GM18861 (cell line): ENCODE measurements around the gene EIF2A.

ENCODE experiments used
- ATAC-seq: cut with Tn5 transposase; IDR thresholded peaks from one replicate; pipeline ENCODE4 v1.9.1; 2021; ENCODE audit not compliant: unreplicated experiment

Gene EIF2A

GRCh38 chr3:150543128-150543527 lies 3.5 kb upstream of the EIF2A start:
- ATAC-seq = no peak

DNA sequence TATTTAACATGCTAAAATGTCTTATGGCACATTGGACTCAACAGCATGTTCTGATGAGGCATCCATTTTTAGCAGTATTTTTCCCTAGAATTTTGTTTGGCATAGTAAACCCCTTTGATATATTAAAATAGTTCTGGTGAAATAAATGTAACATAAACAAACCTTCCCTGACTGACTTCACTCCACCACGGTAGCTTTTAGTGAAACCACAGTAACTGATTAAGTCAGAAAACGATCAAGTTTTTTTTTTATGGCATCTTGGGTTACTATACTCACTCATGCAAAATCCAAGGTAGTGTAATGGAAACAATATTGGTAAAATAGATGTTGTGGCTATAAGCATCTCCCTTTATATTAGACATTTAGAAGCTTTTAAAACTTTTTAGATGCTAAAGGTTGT lies 3.1 kb upstream of the EIF2A start:
- no peak for ATAC-seq

- no peak for ATAC-seq
Measured at GRCh38 chr3:150544041-150544440, 2.5 kb upstream of the EIF2A start.

DNA sequence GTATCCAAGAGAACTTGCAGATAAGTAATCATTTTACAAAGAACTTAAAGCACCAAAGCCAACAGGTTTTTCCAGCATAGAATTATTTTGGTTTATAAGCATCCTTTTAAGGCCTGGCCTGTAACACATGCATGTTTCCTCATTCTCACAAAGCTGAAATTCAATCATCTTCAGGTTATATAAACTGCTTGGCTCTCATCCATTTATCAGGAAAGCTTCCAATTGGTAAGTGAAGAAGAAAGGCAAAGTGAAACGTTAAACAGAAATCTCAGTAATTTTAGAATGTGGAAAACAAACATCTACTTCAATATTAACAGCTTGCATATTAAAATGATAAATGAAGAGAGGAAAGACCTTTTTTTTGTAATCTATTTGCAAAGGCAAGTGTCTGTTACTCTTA lies 1.9 kb upstream of the EIF2A start:
- ATAC-seq = no peak

GRCh38 chr3:150545419-150546225 lies 965 bp upstream of the EIF2A start:
- no peak for ATAC-seq

- no peak for ATAC-seq
Measured at GRCh38 chr3:150547045-150547741, 606 bp downstream of the EIF2A start.

GRCh38 chr3:150555859-150556436 lies 9.4 kb downstream of the EIF2A start:
- no peak for ATAC-seq

GRCh38 chr3:150556792-150557191 lies 10.2 kb downstream of the EIF2A start:
- no peak for ATAC-seq

- no peak for ATAC-seq
Measured at GRCh38 chr3:150557725-150558124, 11.1 kb downstream of the EIF2A start.

DNA sequence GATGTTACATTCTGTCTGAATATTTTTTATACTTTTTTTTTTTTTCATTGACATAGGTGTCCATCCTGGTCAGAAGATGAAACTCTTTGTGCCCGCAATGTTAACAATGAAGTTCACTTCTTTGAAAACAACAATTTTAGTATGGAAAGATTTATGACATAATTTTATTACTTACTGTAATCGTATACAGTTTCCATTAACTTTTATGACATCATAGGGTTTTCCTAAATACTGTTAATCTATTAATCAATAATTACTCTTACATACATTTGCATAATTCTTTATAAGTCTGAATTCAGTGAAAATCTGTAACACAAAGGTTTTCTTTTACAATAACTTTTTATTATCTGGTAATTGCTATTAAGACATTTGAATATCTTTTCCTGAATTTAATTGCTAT lies 17.7 kb downstream of the EIF2A start:
- no peak for ATAC-seq

DNA sequence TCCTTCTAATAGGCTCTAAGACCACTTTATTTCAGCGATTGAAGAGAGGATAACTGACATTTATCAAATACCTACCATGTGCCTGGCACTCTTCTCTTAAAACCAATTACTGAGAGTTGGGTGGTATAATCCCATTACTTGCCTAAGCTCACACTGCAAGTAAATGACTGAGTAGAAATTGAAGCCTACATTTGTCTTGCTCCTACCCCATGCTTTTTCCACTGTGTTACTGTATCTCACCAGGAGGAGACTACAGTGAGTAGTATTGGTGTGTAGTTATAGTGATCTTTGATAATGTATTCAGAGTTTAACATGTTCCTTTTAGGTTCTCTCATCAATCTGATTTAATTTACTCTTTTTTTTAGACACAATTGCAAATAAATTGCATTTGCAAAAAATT lies 20.7 kb downstream of the EIF2A start:
- no peak for ATAC-seq

DNA sequence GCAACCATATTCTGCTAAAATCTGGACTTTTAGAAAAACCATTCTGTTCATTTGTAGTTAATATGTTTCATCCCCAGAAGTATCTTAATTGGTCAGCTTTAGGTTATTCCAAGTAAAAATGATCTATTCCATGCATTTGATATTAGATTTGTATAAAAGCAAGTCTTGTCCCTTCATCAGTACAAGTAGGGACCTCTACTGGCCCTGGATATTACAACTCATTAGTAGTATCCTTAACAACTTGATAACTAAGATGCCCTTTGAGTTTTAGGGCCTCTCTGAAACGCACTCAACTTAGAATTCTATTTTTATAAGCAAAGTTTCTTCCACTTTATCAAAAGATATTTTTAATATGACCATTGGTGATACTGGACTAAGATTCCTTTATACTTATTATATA lies 31.3 kb downstream of the EIF2A start:
- ATAC-seq = no peak

GRCh38 chr3:150581174-150581573 lies 34.6 kb downstream of the EIF2A start:
- ATAC-seq = no peak

DNA sequence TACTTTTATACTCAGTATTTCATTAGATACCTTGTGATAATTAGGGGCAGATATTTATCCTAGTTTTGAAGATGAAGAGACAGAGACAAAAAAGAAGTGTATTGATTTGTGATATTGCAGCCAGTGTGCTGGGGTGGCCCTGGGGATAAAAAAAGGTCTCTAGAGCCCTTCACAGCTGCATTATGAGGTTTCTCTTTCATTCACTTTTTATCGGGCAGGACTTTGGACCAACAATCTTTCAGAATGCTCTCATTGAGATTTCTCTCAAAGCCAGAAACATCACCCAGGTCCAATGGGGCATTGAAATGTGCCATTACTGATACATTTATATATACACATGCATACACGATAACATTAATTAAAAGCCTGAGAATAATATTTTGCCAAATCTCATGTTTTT lies 36.0 kb downstream of the EIF2A start:
- no peak for ATAC-seq

GRCh38 chr3:150583028-150583427 lies 36.4 kb downstream of the EIF2A start:
- ATAC-seq = peak; percentile 52

DNA sequence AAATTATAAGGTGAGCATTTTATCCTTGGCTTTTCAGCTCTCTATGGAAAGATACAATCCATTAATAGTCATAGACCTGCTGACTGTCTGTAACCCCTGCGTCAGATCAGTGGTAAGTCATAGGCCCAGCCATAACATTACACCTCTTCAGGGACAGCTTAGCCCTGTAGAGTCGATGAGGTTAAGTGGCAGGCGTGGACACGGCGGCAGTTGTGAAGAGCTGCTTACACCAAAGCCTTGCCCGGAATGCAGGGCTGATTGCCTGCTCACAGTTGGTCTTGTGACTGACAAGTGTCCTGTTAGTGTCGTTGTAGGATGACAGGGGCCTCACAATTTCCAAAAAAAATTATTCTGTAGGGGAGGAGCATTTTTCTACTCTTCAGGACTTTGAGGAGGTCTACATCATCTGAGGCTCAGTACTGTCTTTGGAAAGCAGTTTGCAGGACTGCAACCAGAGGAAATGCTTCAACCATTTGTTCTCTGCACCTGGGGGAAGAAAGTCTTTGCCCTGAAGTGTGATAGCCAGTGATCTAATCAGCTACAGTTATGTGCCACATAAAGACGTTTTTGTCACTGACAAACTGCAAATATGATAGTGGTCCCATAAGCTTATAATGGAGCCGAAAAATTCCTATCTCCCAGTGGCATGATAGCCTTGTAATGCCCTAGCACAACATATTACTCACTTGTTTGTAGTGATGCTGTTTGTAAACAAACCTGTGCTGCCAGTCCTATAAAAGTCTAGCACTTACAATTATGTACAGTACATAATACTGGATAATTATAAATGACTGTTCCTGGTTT lies 41.6 kb downstream of the EIF2A start:
- ATAC-seq = no peak

DNA sequence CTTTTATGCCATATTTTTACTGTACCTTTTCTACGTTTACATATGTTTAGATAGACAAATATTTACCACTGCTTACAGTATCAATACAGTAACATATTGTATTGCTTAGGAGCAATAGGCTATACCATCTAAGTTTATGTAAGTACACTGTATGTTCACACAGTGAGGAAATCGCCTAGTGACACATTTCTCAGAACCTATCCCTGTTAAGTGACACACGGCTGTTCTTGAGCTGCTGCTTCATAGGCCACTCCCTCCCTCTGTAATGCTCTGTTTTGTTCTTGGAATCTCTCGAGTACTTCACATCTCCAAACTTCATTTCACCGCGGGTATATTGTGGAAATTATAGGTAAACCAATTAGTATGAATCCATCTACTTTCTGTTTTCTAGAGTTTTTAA lies 43.2 kb downstream of the EIF2A start:
- ATAC-seq = no peak

- no peak for ATAC-seq
Measured at GRCh38 chr3:150594150-150594549, 47.6 kb downstream of the EIF2A start.

DNA sequence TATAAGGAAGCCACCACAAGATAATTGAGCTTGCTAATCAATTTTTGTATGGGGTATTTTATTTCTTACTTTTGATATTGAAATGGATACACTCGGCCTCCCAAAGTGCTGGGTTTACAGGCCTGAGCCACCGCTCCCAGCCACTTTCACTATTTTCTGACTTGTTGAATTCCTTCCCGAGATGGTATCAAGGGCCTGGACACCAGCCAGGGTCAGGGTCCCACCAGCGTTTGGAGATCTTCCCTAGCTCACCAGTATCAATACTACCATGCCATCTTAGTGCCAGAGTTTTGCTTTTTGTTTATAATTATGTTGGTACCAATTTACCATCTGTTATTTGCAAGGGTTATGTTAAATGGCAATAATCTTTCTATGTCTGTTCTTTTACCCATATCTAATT lies 51.1 kb downstream of the EIF2A start:
- no peak for ATAC-seq

- ATAC-seq = peak; percentile 19
Measured at GRCh38 chr3:150599611-150600297, 53.2 kb downstream of the EIF2A start.
